HepG2 (cell line): Measurements from ENCODE around the gene NFKBIL1. TPM values are rescaled to one million over a fixed set of nuclear protein-coding genes. Genes with fewer than 3 reads are reported as not detected.

Experiments used
- ARHGAP35 ChIP-seq: sonication (generic); formaldehyde crosslinking; IDR thresholded peaks from 2 replicates; pipeline ENCODE4 v1.9.0; 2022; ENCODE audit warnings: mild to moderate bottlenecking, inconsistent platforms, moderate library complexity, missing genetic modification reagents, borderline replicate concordance
- ATF2 ChIP-seq: sonication (generic); formaldehyde crosslinking; IDR thresholded peaks from 2 replicates; pipeline ENCODE4 v1.4.0; 2020; ENCODE audit warnings: missing genetic modification reagents
- JUNB ChIP-seq: sonication (generic); formaldehyde crosslinking; IDR thresholded peaks from 2 replicates; pipeline ENCODE4 v1.8.0; 2022; ENCODE audit warnings: missing genetic modification reagents, mild to moderate bottlenecking, borderline replicate concordance
- NCOR1 ChIP-seq: fragments of 200-600 bp; sonication (generic); IDR thresholded peaks from 2 replicates; pipeline ENCODE4 v1.7.0; 2017; ENCODE audit warnings: antibody characterized with exemption, low read length, borderline replicate concordance
- NFYC ChIP-seq: IDR thresholded peaks from 2 replicates; pipeline ENCODE4 v1.6.1; 2016; ENCODE audit warnings: missing genetic modification reagents, missing compliant biosample characterization
- PHF20 ChIP-seq: sonication (generic); formaldehyde crosslinking; IDR thresholded peaks from 2 replicates; pipeline ENCODE4 v1.5.0; 2020; ENCODE audit warnings: mild to moderate bottlenecking, missing genetic modification reagents
- SP4 ChIP-seq: sonication (generic); formaldehyde crosslinking; IDR thresholded peaks from 2 replicates; pipeline ENCODE4 v1.8.1; 2023; ENCODE audit warnings: mild to moderate bottlenecking, missing genetic modification reagents
- THYN1 ChIP-seq: sonication (generic); formaldehyde crosslinking; IDR thresholded peaks from 2 replicates; pipeline ENCODE4 v1.8.1; 2023; ENCODE audit warnings: low read depth, mild to moderate bottlenecking, moderate library complexity, missing genetic modification reagents, borderline replicate concordance
- XRCC5 ChIP-seq: fragments of 200-400 bp; formaldehyde crosslinking; optimal IDR thresholded peaks from 2 replicates; pipeline ENCODE3; 2017; ENCODE audit warnings: mild to moderate bottlenecking, low read length
- YY1 ChIP-seq: IDR thresholded peaks from 2 replicates; pipeline ENCODE4 v1.6.1; 2011; ENCODE audit warnings: low read length, low read depth, moderate library complexity, mild to moderate bottlenecking; ENCODE audit not compliant: insufficient read depth, insufficient replicate concordance
- ZBTB40 ChIP-seq, 2 experiments: fragments of 450-650 bp in 1 of 2; sonication (generic) in 1 of 2; formaldehyde crosslinking in 1 of 2; IDR thresholded peaks; 2 replicates each; pipeline versions ENCODE4 v1.6.1 to v1.8.0; 2016 to 2022; ENCODE audit warnings: antibody characterized with exemption in 1 of 2, mild to moderate bottlenecking in 1 of 2, missing genetic modification reagents in 1 of 2
- ZFP36 ChIP-seq: fragments of 150-350 bp; IDR thresholded peaks from 2 replicates; pipeline ENCODE4 v1.6.1; 2018; ENCODE audit warnings: borderline replicate concordance, low read length, low read depth; ENCODE audit not compliant: partially characterized antibody
- ZMYM4 ChIP-seq: sonication (generic); formaldehyde crosslinking; IDR thresholded peaks from 2 replicates; pipeline ENCODE4 v1.8.1; 2023; ENCODE audit warnings: mild to moderate bottlenecking, missing genetic modification reagents
- ZNF235 ChIP-seq: sonication (generic); formaldehyde crosslinking; IDR thresholded peaks from 2 replicates; pipeline ENCODE4 v1.8.1; 2023; ENCODE audit warnings: mild to moderate bottlenecking, missing genetic modification reagents, borderline replicate concordance
- ZNF468 ChIP-seq: sonication (generic); formaldehyde crosslinking; IDR thresholded peaks from 2 replicates; pipeline ENCODE4 v1.8.0; 2022; ENCODE audit warnings: mild to moderate bottlenecking, moderate library complexity, missing genetic modification reagents
- polyA plus RNA-seq, 8 experiments: library from polyadenylated mRNA; depleted of rRNA in 3 of 8; stranded (reverse) in 7 of 8; unstranded in 1 of 8; fragments of >200 nt; fragmentation: Illumina TruSeq in 4 of 8; extraction: Trizol in 4 of 8; gene quantifications; 2 replicates each; pipeline versions ENCODE4 v1.2.1 to v1.2.3, GENCODE V29; 2011 to 2016; ENCODE audit warnings: low read depth in 4 of 8, missing spikeins in 1 of 8, mixed read lengths in 1 of 8; ENCODE audit not compliant: insufficient read depth in 1 of 8
- total RNA-seq, 5 experiments: library from RNA; depleted of rRNA; stranded (reverse); fragments of >200 nt; fragmentation: Illumina TruSeq; extraction: Trizol; gene quantifications; 2 replicates each; pipeline ENCODE4 v1.2.3, GENCODE V29; 2016; ENCODE audit warnings: low read depth in 1 of 5
- TF ChIP-seq, protein P1 (sequence below): sonication (generic); formaldehyde crosslinking; IDR thresholded peaks from 2 replicates; pipeline ENCODE4 v1.4.0; 2020; ENCODE audit warnings: missing genetic modification reagents

NFKBIL1 gene
- total and polyA plus RNA-seq, 2 of the 13 experiments (the other 11 are each of a cell fraction or from before 2014, with no cell fraction given), result 9.7 to 19.5 TPM

DNA sequence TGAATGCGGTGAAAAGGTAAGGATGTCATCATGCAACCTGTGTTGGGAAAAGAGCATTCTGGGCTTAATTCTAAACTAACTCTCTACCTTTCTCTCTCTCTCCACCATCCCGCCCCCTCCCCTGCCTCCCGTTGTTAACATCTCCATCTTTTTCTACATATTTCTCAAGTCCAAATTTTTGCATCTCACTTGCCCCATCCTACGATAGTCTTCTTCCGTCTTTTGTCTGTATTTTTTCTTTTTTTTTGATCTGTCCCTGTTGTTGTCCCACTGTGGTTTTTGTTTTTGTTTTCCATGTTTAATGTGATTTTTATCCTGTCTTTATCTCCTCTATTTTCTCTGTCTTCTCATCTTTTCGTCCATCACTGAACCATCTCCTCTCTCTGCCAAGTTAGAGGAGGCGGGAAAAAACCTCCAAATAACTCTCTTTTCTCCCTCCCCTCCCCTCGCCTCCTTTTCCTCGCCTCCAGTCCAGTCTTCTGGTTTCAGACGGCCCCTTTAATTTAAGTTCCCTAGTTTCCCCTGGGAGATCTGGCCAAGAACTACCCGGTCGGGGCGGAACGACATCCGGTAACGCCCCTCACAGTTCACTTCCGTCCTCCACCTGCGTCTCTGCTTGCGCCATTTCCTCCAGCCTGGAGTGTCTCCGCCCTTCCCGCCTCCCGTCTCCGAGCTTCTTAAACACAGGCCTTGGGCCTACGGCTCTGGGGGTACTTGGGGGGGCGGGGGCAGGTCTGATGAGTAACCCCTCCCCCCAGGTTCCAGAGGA is at the start of gene NFKBIL1 (continued):
- TF ChIP-seq ZBTB40 (IDR thresholded peaks at IDR 0.05) (peak; percentile 98), ZBTB40 (CRISPR knock-in tag; IDR thresholded peaks at IDR 0.05) (no peak; the same call in 1 of the 2 replicates), ARHGAP35 (CRISPR knock-in tag) (0 out of 2 replicates have a peak, but pooled peaks have one; percentile 78), ZNF468 (CRISPR knock-in tag) (no peak), SP4 (peak; percentile 96), JUNB (CRISPR knock-in tag) (0 out of 2 replicates have a peak, but pooled peaks have one; percentile 41), NFYC (peak; percentile 11; the same call in 1 of the 2 replicates), ZFP36 (no peak), ATF2 (CRISPR knock-in tag) (peak; percentile 85), XRCC5 (peak; percentile 86), YY1 (peak; percentile 85), PHF20 (peak; percentile 91), NCOR1 (no peak), ZMYM4 (peak; percentile 58), THYN1 (CRISPR knock-in tag) (no peak), ZNF235 (CRISPR knock-in tag) (no peak)
- TF ChIP-seq, protein P1, sequence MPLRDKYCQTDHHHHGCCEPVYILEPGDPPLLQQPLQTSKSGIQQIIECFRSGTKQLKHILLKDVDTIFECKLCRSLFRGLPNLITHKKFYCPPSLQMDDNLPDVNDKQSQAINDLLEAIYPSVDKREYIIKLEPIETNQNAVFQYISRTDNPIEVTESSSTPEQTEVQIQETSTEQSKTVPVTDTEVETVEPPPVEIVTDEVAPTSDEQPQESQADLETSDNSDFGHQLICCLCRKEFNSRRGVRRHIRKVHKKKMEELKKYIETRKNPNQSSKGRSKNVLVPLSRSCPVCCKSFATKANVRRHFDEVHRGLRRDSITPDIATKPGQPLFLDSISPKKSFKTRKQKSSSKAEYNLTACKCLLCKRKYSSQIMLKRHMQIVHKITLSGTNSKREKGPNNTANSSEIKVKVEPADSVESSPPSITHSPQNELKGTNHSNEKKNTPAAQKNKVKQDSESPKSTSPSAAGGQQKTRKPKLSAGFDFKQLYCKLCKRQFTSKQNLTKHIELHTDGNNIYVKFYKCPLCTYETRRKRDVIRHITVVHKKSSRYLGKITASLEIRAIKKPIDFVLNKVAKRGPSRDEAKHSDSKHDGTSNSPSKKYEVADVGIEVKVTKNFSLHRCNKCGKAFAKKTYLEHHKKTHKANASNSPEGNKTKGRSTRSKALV (CRISPR knock-in tag), result no peak
